ENCODE data around the gene AURKAIP1. TPM values are rescaled to one million over a fixed set of nuclear protein-coding genes. Genes with fewer than 3 reads are reported as not detected.

AURKAIP1 gene
- total and polyA plus RNA-seq, 2 of the 4 experiments (the other 2 are of a cell fraction) = 45.7 to 107 TPM

GRCh38 chr1:1359308-1359663 lies 15.7 kb downstream of the AURKAIP1 start:
- H3K4me2 ChIP-seq (ENCODE audit: low read depth, low read length) = peak overlapping the region; percentile 38
- H3K4me3 ChIP-seq (ENCODE audit: insufficient read depth, low read depth, low read length) = no peak overlapping the region
- peak overlapping the region; percentile 96 for H3K27ac ChIP-seq (ENCODE audit: insufficient read depth, low read length)
- H3K18ac ChIP-seq (ENCODE audit: low read depth, low read length) = peak overlapping the region; percentile 71
- peak overlapping the region; percentile 92 for H3K23ac ChIP-seq (ENCODE audit: low read depth, low read length)
- peak overlapping the region; percentile 92 for H4K8ac ChIP-seq (ENCODE audit: low read depth in 2 of 2, low read length in 2 of 2)
- H2BK20ac ChIP-seq (ENCODE audit: low read depth, low read length) = peak overlapping the region; percentile 96
- peak overlapping the region; percentile 100 for H2AK9ac ChIP-seq (replicated peaks; ENCODE audit: low read depth, low read length, poor library complexity)
- intact Hi-C loops (cut with micrococcal nuclease) (loop anchor here (2.0 to 5.0 kb wide), 2 partner anchors 14 to 52 kb away; partner anchors contain the start of genes ACAP3 and PUSL1), dilution Hi-C loops (cut with HindIII; ENCODE audit: low sequenced_read_pairs, unreplicated experiment) (no loop called here), in situ Hi-C loops (cut with MboI; ENCODE audit: low sequenced_read_pairs) (no loop called here)
- peak overlapping the region; percentile 85 for H2AFZ ChIP-seq (replicated peaks; ENCODE audit: low read length, poor library complexity)
- no peaks in the 10 kb centered on the region for H3K9me3 ChIP-seq (ENCODE audit: control insufficient read depth, insufficient read depth, low read length)
- H3K9ac ChIP-seq (ENCODE audit: low read depth, low read length) = peak overlapping the region; percentile 65
- ATAC-seq (ENCODE audit: low read depth) = peak; percentile 25
- peak overlapping the region; percentile 96 for H2BK5ac ChIP-seq (ENCODE audit: low read depth, low read length, poor library complexity, severe bottlenecking)
- CTCF ChIA-PET = no interaction called here
- peaks cover 13% of the 10 kb centered on the region for H3K9me1 ChIP-seq (ENCODE audit: insufficient read depth, low read length)
- peaks cover 10% of the 10 kb centered on the region; the same call in 1 of the 2 replicates for H3K36me3 ChIP-seq (ENCODE audit: control insufficient read depth, insufficient read depth, low read length)
- peak overlapping the region; percentile 87 for H3K56ac ChIP-seq (ENCODE audit: extremely low read depth, insufficient read depth, low read length)
- H2BK120ac ChIP-seq (ENCODE audit: low read depth, low read length) = peak overlapping the region; percentile 99
- peaks cover 26% of the 10 kb centered on the region for H4K20me1 ChIP-seq (ENCODE audit: insufficient read depth, low read length)
- no peaks in the 10 kb centered on the region for H3K27me3 ChIP-seq (ENCODE audit: control insufficient read depth, insufficient read depth, low read length)
- no TSS peak for BruUV-seq (replicated peaks)
- H3K4me1 ChIP-seq (ENCODE audit: control insufficient read depth, insufficient read depth, low read length) = peaks cover 33% of the 10 kb centered on the region
- TF ChIP-seq POLR2A (IDR thresholded peaks at IDR 0.05; ENCODE audit: low read depth, low read length) = no peak
- no peak for TF ChIP-seq CEBPB (IDR thresholded peaks at IDR 0.05; ENCODE audit: low read depth, low read length)
- TF ChIP-seq NFE2L2 (IDR thresholded peaks at IDR 0.05; ENCODE audit: low read depth, low read length) = no peak
- TF ChIP-seq MAFK (IDR thresholded peaks at IDR 0.05; ENCODE audit: low read depth, low read length) = no peak
- no peak for TF ChIP-seq SMC3 (IDR thresholded peaks at IDR 0.05; ENCODE audit: low read depth, low read length)
- TF ChIP-seq ELK1 (IDR thresholded peaks at IDR 0.05; ENCODE audit: borderline replicate concordance, low read depth, low read length) = no peak
- TF ChIP-seq RCOR1 (IDR thresholded peaks at IDR 0.05; ENCODE audit: insufficient replicate concordance, low read length) = no peak
- no peak for TF ChIP-seq RFX5 (IDR thresholded peaks at IDR 0.05; ENCODE audit: low read depth, low read length)
- no peak for TF ChIP-seq MXI1 (IDR thresholded peaks at IDR 0.05; ENCODE audit: borderline replicate concordance, low read depth, low read length)
- TF ChIP-seq CTCF (conservative IDR thresholded peaks at IDR 0.05; ENCODE audit: low read depth, low read length) = no peak
- TF ChIP-seq USF2 (IDR thresholded peaks at IDR 0.05; ENCODE audit: low read depth, low read length) = no peak
- TF ChIP-seq RAD21 (IDR thresholded peaks at IDR 0.05; ENCODE audit: low read length) = no peak
- TF ChIP-seq MAZ (IDR thresholded peaks at IDR 0.05; ENCODE audit: borderline replicate concordance, low read depth, low read length) = no peak
- no peak for TF ChIP-seq BHLHE40 (IDR thresholded peaks at IDR 0.05; ENCODE audit: low read depth, low read length)
- no peak for TF ChIP-seq FOS (IDR thresholded peaks at IDR 0.05; ENCODE audit: low read depth, low read length)
- peak overlapping the region; percentile 95 for H3K14ac ChIP-seq (replicated peaks; ENCODE audit: low read depth, low read length)
- no CpG with 5 or more reads among the region's 6 CpGs for WGBS, 2 experiments (ENCODE audit: extremely low coverage in 2 of 2, insufficient read length in 1 of 2)
- peak overlapping the region; percentile 86 for H4K5ac ChIP-seq (ENCODE audit: low read depth, low read length)
- peak; percentile 83 for DNase-seq
- peak overlapping the region; percentile 90; the same call in 2 of the 3 replicates for H2BK15ac ChIP-seq (ENCODE audit: low read depth, low read length)
- H3K4ac ChIP-seq (ENCODE audit: low read depth, low read length) = peak overlapping the region; percentile 99
- H2AK5ac ChIP-seq (ENCODE audit: low read depth, low read length) = peak overlapping the region; percentile 99
- POLR2A ChIA-PET (ENCODE audit: unreplicated experiment) = interaction anchor here (0.6 to 1.0 kb wide), 2 partner anchors 11 to 16 kb away, joined by 3 read pairs; partner anchors contain the start of gene AURKAIP1
- peaks cover 4 to 17% of the 10 kb centered on the region in 2 experiments; a peak in 3 of 4 replicates for H3K79me1 ChIP-seq (ENCODE audit: low read depth in 1 of 2, low read length in 2 of 2)
- peak overlapping the region; percentile 98 for H4K91ac ChIP-seq (ENCODE audit: insufficient read depth, low read depth, low read length)
